GM21423 (cell line): ENCODE results near the gene FIGN.

Experiments
- ATAC-seq: cut with Tn5 transposase; IDR thresholded peaks from one replicate; pipeline ENCODE4 v1.9.1; 2021; ENCODE audit warnings: mild to moderate bottlenecking, moderate library complexity; ENCODE audit not compliant: unreplicated experiment

FIGN gene

GRCh38 chr2:163735685-163736432 lies at the start of gene FIGN:
FIGN (minus strand) TSS chr2:163736008; CDS start chr2:163734927, 1,081 bp downstream.
- ATAC-seq, result no peak

DNA sequence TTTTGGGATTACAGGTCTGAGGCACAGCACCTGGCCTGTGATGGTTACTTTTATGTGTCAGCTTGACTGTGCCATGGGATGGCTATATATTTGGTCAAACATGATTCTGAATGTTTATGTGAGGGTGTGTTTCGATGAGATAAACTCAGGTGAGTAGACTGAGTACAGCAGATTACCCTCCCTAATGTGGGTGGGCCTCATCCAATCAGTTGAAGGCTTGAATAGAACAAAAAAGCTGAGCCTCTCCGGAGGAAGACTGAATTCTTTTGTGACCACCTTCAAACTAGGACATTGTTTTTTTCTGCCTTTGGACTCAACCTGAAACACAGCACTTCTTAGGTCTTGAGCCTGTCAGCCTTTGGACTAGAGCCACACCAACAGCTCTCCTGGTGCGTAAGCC lies 49.4 kb upstream of the FIGN start:
- no peak for ATAC-seq

DNA sequence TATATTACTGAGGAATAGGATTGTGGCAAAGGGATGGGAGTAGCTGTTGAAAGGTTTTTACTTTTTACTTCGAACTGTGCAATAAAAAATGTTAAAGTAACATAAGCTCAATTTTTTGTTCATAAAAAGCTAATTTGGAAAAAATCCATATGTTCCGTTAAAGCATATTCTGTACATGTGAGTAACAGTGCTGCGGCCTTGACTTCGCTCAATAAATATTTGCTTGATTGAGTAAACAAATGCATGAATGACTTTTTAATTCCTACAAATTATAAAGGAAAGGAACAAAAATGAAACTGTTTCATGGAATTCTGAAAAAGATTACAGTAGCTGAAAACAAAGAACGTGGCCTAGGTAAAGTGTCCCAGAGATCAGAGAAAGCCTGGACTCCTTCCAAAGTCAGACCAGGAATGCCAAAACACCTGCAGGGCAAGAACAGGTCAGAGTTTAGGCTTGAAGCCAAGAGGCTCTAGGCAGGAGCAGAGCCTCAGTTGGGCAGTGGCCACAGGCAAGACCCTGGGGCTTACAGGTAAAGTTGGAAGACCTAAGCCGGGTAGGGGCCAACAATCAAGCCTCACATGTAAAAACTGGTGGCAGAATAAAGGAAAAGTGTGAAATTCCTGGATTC lies 44.3 kb upstream of the FIGN start:
- ATAC-seq, result no peak

GRCh38 chr2:163778045-163778781 lies 42.4 kb upstream of the FIGN start:
- no peak for ATAC-seq

DNA sequence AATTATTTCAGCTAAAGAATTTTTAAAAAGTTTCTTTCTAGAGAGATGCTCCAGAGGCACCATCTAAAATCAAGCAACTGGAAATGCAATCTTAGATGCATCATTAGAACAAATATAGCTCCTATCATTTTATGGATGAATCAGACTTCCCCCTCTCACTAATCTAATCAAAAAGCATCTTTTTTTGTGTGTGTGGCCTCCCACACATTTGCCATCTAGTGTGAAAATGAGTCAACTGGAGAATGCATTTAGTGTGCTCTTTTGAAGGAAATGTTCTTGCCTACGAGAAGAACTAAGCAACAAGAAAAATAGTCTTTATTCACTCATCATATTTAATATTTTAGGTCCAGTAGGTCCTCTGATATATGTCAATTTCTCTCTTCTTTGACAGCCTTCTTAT lies 39.5 kb upstream of the FIGN start:
- no peak for ATAC-seq

DNA sequence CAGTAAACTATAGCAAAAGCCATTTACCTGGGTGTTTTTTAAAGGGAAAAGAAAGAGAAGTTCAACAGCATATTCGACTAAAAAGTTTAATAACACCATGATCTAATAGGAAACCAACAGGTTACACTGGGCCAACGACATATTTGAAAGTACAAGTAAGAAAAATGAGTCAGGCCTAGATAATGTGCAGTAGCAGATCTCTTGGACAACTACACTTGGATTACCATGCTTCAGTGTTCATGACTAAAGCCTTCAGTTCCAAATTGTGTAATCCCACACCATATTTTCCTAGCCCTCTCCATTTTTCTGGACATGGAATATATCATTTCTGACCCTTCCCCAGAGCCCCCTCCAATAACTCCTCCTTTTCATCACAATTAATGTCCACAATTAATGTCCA lies 39.1 kb upstream of the FIGN start:
- ATAC-seq, result no peak

DNA sequence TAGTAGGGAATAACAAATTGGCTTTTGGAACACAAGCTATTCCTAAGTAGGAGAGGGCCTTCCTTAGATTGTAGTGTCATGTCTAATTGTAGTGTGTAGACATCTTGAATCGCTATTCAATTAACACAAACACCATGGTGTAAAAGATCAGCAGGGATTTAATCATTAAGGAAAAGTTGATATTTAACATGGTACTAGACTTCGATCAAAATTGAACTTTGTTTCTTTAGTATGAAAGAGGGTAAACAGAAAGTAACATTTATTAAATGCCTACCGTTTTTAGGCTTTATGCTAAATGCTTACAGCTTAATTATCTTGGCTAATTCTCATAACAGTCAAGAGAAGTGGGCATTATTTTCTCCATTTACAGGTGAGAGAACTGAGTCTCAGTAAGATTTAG lies 37.5 kb upstream of the FIGN start:
- ATAC-seq, result no peak

DNA sequence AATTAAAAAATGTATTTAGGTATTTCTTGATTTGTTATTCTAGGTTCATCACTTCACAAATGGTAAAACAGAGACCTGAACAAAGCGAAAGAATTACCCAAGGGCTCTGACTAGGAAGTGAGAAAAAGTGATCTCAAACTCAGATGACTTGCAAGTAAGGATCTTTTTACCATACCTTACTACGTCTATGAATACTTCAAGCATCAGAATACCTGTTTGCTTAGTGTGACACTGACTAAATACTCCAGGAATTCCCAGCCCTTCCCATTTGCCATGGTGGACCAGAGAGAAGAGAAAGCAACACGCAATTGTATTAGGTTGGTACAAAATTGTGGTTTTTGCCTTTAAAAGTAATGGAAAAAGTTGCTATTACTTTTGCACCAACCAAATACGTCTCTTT lies 35.8 kb upstream of the FIGN start:
- no peak for ATAC-seq

DNA sequence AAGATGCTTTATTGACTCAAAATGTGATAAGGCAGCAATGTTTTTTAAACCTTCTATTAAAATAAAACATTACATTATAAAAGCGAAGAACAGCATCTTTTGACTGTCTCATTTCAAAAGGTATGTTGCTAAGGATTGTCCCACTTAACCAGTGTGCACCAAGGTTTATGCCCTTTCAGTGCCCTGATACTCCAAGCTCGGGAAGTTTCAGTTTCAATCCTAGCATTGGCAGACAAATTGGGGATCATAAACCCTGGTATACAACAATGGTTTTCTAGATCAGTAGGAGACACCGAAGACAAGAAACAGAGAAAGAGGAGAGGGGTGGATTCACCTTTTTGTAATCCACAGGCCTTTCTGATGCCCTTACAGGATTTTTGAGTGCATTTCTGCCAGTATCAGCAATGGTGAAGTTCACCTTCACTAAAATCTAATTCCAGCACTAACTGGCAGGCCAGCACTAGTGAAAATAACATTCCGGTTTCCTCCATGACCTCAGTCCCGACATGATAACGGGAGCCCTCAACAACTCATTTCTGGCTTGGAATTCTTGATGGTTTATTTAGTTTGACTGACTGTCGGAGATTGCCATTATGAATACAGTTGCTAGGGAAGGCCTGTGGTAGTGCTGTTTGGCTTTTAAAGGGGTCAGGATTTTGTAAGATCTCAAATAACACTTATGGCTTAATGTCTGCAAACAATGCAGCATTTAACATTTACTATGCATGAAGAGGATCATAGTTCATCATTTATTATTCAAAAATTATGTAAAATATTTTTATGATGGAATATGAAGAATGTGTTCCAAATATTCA lies 33.3 kb upstream of the FIGN start:
- no peak for ATAC-seq

DNA sequence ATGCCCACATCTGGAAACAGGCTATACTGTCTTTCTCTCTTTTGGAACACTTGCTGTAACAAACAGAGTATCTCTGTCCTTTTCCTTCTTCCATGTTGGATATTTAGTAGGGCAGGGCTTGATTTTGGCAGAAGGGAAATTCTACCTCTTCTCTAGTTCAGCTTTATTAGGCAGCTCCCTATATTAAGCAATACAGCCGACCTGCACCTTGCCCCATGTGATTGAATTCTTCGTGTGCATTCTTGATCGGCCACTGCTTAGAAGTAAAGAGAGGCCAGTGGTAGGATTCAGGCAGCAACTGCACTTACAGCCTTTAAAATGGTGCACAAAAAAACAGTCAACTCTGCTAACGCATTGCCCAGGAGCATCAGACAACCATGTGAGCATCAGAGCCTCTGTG lies 31.3 kb upstream of the FIGN start:
- ATAC-seq, result no peak

DNA sequence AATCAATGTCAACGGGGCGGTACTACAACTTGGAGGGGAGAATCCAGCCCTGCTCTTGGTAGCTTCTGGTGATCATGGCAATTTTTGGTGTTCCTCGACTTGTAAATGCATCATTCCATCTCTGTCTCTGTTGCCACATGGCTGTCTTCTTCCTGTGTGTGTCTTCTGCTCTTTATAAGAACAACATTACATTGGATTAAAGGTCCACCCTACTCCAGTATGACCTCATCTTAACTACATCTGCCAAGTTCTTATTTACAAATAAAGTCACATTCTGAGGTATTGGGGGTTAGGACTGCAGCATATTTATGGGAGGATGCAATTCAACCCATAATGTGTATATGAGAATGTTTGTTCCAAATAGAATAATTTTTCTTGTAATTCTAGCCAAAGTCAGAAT lies 28.8 kb upstream of the FIGN start:
- ATAC-seq, result no peak

GRCh38 chr2:163759013-163759412 lies 23.2 kb upstream of the FIGN start:
- no peak for ATAC-seq

GRCh38 chr2:163757814-163758213 lies 22.0 kb upstream of the FIGN start:
- ATAC-seq, result no peak

DNA sequence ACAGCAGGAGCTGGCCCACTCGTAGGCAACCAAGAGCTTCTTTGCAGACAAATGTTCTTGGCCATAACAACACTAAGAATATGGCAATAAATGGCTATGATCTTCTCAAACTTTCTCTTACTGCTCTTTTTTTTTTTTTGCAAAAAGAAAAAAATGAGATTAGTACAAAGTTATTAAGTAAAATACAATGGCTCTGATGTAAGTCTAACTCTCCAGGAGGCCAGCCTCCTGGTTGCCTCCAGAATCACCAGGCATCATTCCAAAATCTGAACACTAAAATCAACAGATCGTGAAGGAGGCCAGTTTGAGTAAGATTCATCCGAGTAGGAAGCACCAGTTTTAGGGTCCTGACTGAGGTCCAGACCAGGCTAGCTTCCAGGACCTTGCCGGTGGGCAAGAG lies 20.8 kb upstream of the FIGN start:
- no peak for ATAC-seq

DNA sequence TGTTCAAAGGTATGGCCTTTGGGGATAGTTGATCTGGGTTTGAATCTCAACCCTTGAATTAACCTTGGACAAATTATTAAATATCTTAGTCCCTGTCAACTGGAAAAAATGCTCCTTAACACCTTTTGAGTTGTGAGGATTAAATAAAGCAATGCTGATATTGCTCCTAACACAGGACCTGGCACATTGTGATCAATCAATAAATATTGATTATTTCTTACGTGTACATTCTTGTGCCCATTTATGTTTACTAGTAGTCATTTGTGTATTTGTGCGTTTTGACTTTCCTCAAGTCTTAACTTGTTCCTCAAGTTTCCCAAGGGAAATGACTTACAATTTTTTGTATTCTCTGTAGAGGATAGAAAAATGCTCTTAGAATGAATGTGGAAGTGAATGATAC lies 19.6 kb upstream of the FIGN start:
- ATAC-seq, result no peak

DNA sequence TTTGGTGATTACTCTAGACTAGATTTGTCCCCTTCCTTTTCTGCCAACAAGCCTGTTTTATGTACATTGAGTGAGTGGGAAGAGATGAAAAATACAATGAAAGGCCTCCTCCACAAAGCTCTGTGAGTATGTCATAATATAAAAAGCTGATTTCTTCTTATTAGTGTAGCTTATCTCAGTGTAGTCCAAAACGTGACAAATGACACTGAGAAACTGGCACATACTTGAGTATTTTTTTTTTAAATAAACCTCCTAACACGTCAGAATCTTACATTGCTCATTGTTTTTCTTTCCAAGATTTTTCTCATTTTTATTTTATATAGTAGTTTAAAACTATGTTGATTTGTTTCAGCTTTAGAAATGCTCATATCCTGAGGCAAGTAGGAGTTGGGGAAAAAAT lies 17.9 kb upstream of the FIGN start:
- no peak for ATAC-seq

DNA sequence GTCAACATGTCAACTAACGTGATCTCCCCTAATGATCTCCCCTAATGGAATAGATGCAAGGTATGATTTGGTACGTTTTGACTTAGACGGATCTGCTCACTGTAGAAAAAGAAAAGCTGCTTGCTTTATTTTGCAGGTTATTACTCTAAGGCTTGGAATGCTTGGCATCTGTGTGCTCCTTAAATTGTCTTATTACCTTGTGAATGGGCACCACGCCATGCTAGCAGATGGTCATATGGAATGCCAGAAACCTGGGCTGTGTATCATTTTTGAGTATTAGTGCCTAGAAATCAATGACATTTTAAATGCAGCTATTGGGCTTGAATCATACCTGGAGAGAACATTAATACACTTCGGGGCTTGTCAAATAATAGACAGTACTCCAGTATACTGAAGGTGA lies 16.5 kb upstream of the FIGN start:
- no peak for ATAC-seq

DNA sequence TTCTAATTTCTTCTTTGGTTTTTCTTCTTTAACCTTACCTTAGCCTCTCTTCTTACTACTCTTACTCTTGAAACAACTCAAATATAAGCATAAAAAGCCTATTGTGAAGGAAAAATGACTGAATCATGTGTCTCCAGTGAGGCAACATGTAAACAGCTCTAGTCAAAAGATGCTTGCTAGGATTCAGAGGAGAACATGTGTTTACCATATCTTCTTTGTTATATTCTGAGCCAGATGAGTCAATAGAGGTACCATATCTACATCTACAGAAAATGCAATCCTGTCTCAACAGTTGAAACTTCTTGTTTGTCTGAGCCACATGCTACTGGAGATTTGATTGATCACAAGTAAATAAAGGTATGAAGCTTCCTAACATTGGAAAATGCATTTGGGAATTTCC lies 15.9 kb upstream of the FIGN start:
- ATAC-seq, result no peak

DNA sequence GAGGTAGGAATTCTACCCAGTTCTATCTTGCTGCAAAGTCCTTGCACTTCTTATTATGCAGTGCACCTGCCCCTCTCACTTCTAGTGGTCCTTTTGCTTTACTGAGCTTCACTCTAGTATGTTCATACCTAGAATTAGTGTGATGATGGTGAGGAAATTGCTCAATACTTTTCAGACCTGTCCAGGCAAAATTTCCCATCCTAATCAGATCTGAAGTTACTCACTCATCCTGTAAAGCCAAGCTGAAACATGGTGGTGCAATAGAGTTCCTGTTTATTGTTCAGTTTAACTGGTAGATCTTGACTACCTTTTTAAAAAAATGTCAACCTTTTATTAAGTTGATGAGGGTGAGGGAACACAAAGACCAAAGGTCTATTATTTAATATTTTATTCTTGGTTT lies 12.6 kb upstream of the FIGN start:
- ATAC-seq, result no peak

DNA sequence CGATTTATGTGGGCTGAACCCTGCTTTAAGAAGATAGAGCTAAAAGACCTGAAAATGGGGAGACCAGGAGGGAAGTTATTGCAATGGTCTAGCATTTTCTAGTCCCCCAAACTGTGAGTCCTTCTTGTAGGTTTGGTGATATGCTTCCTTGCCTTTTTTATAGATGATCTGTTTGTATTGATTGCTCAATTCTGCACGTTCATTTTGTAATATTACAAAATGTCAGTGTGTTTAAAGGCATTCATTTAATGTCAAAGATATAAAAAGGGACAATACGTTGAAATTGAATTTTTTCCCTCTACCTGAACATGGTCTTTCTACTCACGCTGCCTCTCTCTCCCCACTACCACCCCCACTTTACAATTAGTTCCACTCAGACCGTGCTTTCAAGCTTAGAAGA lies 5.6 kb upstream of the FIGN start:
- no peak for ATAC-seq

DNA sequence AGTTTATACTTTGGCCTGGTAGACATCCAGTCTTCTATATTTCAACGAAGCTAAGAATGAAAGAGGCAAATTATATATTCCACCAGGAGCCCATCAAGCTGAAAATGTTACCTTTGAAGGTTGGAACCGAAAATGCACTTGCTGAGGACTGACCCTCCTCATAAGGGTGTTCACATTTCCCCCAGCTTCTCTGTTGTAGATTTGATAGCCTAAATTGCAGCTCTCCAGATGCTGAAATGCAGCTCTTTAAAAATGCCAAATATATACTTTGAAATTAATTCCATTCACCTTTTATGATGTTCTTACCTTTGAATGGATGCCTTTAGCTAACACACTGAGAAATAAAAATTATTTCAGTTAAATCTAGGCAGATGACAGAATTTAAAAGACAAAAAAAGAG lies 1.8 kb upstream of the FIGN start:
- no peak for ATAC-seq

GRCh38 chr2:163737190-163737439 lies 1.3 kb upstream of the FIGN start:
- ATAC-seq, result no peak
